Activated T-cell treated with anti-CD3 and anti-CD28 coated beads, Interleukin-2, amount 50 U/mL, for 24 hours (primary cell): ENCODE data around the gene DIAPH1.

Source experiments
- DNase-seq: peaks from one replicate; pipeline ENCODE4 v3.0.0-alpha.2; 2020
- H3K27ac Mint-ChIP-seq: 2 replicates; pipeline ENCODE4 v1.8.0; 2020; ENCODE audit warnings: mild to moderate bottlenecking, mixed read lengths
- H3K27me3 Mint-ChIP-seq: 2 replicates; pipeline ENCODE4 v1.8.0; 2020; ENCODE audit warnings: mixed read lengths
- H3K36me3 Mint-ChIP-seq: 2 replicates; pipeline ENCODE4 v1.8.0; 2020; ENCODE audit warnings: low read depth, mixed read lengths
- H3K4me1 Mint-ChIP-seq: 2 replicates; pipeline ENCODE4 v1.8.0; 2020; ENCODE audit warnings: low read depth, mixed read lengths
- H3K4me3 Mint-ChIP-seq: 2 replicates; pipeline ENCODE4 v1.8.0; 2020; ENCODE audit warnings: mild to moderate bottlenecking, moderate library complexity, mixed read lengths
- H3K9me3 Mint-ChIP-seq: 2 replicates; pipeline ENCODE4 v1.8.0; 2020; ENCODE audit warnings: mixed read lengths

The DIAPH1 gene

DNA sequence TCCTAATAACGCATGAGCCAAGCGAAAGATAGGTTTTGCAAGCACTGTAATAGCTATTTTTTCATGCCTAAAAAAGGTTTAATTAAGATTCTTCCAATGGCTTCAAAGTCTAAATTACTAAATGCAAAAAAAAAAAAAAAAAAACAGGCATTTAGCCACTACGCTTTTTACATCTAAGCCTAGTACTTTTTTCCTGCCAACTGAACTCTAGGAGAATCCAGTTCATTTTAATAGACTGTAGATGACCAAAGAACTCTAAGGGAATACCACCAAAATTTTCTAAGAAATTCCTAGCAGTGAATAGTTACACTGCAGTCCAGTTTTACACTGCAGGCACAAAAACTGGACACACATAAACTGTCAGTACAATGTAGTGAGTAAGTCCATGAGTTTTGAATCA, 9.8 kb downstream of the DIAPH1 start:
- Mint-ChIP-seq H3K36me3 (peaks cover 66% of the 10 kb centered on the region), H3K27ac (peak overlapping the region; percentile 96), H3K4me1 (peaks cover 88% of the 10 kb centered on the region), H3K27me3 (no peaks in the 10 kb centered on the region), H3K4me3 (no peak overlapping the region), H3K9me3 (no peaks in the 10 kb centered on the region)
- no peak for DNase-seq

DNA sequence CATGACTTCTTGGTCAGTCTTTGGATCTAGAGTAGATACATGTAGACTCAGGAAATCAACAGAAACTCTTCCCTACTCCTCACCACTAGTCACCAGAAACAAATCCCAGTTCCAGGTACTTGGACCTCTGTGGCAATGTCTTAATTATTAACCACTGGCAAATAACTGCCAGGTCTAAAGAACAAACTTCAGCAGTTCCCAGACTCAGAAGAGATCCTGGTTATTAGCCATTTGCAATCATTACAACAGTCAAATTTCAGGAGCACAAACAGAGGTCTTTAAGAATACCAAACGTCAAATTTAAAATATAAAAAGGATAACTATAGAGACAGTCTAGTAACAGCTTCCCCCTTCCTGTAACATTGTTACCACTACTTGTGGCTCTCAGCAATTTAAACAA, 10.2 kb downstream of the DIAPH1 start:
- Mint-ChIP-seq H3K9me3 (no peaks in the 10 kb centered on the region), H3K36me3 (peaks cover 63% of the 10 kb centered on the region), H3K4me1 (peaks cover 89% of the 10 kb centered on the region), H3K27me3 (no peaks in the 10 kb centered on the region), H3K27ac (peak overlapping the region; percentile 96), H3K4me3 (no peak overlapping the region)
- no peak for DNase-seq

DNA sequence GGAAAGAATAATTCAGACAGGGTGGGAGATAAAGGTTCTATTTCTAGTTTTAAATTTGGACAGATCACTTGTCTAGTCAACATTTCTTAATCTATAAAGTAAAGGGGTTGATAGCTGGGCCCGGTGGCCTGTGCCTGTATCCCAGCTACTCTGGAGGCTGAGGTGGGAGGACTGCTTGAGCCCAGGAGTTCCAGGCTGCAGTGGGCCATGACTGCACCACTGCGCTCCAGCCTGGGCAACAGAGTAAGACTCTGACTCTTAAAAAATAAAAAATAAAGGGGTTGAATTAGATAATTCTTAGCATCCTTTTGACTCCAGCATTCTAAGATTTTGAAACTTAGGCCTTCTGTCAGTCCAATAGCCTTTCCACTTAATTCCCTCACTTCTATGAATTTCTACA, 10.8 kb downstream of the DIAPH1 start:
- Mint-ChIP-seq H3K27me3 (no peaks in the 10 kb centered on the region), H3K4me1 (peaks cover 90% of the 10 kb centered on the region)

DNA sequence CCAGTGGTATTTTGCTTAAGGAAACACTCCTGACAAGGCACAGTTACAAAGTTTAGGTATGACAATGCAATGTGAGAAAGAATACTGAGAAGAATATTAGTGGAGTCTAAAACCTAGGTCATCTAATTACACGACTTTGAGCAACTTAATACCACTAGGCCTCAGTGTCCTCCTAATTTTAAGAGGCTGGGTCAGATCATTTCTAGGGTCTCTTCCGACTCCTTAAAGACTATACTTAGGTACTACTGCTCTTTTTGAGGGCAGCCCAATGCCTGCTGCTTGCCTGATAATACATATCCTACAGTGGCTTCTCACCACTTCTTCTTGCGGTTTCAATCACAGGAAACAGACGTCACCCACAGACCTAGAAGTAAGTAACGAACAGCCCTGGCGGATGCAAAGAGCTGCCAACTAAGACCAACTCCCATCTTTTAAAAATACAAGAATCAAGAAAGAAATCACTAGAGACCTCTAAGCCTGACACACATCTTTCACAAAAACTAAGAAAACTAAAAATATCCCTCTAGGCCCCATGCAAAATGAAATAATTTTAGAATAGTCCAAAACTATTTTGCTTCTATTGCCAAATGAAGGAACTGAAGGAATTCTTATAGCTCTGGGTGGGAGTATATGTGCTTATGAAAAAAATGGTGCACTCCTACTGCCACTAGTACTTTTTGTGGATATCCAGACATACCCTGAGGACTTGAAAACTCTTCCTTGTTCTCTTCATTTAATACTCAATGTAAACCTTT, 13.1 kb downstream of the DIAPH1 start:
- Mint-ChIP-seq H3K27me3 (no peaks in the 10 kb centered on the region), H3K9me3 (no peaks in the 10 kb centered on the region), H3K36me3 (peaks cover 51% of the 10 kb centered on the region), H3K4me1 (peaks cover 92% of the 10 kb centered on the region), H3K27ac (peak overlapping the region; percentile 96), H3K4me3 (peak overlapping the region; percentile 71)
- DNase-seq = peak; percentile 52

More for the DNA sequence above, 10.8 kb downstream of the DIAPH1 start:
- H3K27ac Mint-ChIP-seq = peak overlapping the region; percentile 96
- peaks cover 60% of the 10 kb centered on the region for H3K36me3 Mint-ChIP-seq
- no peaks in the 10 kb centered on the region for H3K9me3 Mint-ChIP-seq
- H3K4me3 Mint-ChIP-seq = peak overlapping the region; percentile 19
- DNase-seq = no peak

DNA sequence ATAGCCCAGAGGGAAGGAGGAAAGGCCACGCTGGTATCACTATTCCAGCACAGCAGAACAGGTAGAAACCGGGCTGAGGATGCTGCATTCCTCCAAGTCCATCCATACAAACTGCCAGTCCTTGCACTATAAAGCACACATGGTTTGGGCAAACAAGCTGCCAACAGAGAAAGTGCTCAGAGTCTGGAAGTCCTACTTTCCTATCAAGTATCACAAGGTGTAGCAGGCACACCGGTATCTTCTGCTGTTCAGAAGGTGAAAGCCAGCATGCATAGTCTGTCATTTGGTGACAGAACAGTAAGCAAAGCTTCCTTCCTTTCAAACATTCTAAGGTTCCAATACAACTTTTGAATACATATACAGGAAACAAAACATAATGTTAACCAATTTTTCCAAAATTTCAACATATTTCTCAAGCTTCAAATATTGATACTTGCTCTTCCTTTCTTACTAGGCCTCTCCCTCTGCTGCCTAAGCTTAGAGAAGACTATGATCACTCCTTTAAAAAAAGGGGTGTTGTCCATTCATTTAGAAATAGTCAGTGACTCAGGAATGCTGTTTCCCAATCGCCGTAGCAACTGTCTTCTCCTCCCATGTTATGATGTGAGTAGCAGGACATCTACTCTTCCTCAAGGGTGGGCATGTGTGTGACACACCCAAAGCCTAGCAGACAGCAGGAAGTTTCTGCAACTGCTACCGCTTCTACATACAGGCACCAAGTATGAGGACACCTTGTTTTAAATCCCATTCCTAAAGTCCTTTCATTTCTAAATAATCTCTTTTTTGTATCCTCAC, 14.7 kb downstream of the DIAPH1 start:
- H3K27me3 Mint-ChIP-seq = no peaks in the 10 kb centered on the region
- DNase-seq = no peak
- H3K4me1 Mint-ChIP-seq = peaks cover 96% of the 10 kb centered on the region
- peak overlapping the region; percentile 61 for H3K4me3 Mint-ChIP-seq
- peaks cover 50% of the 10 kb centered on the region for H3K36me3 Mint-ChIP-seq
- no peaks in the 10 kb centered on the region for H3K9me3 Mint-ChIP-seq
- peak overlapping the region; percentile 92 for H3K27ac Mint-ChIP-seq

DNA sequence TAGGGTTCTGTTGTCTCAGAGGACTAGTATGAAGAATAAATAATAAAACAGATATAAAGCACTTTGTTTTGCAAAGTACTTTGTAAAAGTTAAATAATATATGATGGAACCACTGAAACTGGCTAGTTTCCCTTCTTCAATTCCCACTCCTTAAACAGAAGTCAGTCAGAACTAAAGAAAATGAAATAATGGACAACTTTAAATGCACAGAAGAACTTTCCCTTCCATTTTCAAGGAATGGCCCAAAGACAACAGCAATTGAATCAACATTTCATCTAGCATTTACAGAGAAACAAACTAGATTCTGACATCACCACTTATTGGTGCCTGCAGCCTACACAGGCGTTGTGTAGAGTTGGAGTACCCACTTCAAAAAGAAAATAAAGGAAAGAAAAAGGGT, 16.2 kb downstream of the DIAPH1 start:
- Mint-ChIP-seq H3K36me3 (peaks cover 45% of the 10 kb centered on the region), H3K4me3 (peak overlapping the region; percentile 4), H3K27ac (peak overlapping the region; percentile 85), H3K9me3 (no peaks in the 10 kb centered on the region), H3K4me1 (peaks cover 95% of the 10 kb centered on the region), H3K27me3 (no peaks in the 10 kb centered on the region)
- no peak for DNase-seq

DNA sequence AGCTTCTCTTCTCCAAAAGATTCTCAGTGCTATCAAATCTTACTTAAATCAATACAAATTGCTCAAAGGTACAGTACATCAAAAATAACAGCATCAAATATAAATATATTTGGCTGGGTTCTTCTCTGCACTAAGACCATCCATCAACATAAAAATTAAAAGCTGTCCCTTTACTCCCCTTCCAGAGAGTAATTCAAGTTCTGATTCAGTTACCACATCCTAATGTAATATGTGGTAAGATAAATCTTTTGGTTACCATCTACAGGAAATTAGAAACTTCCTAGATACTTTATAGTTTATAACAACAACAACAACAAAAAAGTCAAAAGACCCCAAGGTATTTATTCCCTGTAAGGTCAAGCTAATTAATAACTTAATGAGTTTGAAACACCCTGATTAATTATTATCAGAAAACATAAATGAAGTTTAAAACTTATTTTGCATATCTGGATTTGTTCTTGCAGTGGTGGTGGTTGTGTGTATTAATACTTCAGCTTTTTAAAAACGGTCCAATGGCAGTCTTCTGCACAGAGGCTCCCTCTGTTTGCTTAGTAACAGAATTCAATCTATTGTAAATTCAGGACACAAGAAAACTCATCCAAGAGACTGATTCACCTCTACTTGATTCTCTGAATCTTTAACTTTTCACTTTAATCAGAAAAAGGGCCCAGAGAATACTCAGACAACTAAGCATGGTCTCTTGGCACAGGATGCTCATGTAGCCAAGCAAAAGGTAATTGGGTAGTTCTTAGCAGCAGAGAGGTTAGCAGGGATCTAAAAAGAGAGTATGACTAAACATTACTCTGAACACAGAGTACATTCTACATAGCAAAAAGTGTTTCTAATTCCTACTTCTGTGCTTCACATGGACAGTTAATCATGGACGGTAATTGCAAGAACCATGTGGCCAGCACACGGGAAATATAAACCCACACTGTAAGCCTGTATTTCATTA, 20.1 kb downstream of the DIAPH1 start:
- H3K4me1 Mint-ChIP-seq = peaks cover 82% of the 10 kb centered on the region
- no peak overlapping the region for H3K4me3 Mint-ChIP-seq
- no peaks in the 10 kb centered on the region for H3K9me3 Mint-ChIP-seq
- peak overlapping the region; percentile 86 for H3K27ac Mint-ChIP-seq
- peaks cover 61% of the 10 kb centered on the region for H3K36me3 Mint-ChIP-seq
- no peaks in the 10 kb centered on the region for H3K27me3 Mint-ChIP-seq
- DNase-seq = no peak

DNA sequence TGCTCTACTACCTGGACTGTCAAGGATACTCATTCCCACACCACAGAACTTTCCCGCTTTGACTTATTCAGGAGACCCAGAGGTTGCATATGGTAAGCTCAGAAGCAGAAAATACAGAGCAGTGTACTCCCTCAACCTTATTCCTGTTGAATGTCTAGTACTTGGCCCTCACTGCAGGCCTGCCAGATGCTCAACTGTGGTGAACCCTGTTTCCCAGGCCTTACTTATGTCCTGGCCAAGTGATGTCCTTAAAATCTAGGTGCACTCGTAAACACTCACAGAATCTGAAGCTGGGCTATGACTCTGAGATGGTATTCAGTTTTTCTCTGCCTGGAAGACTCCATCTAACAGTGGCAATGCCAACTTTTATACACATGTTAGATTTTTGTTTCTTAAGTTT, 21.0 kb downstream of the DIAPH1 start:
- H3K27ac Mint-ChIP-seq = peak overlapping the region; percentile 70
- peaks cover 79% of the 10 kb centered on the region for H3K4me1 Mint-ChIP-seq
- H3K36me3 Mint-ChIP-seq = peaks cover 65% of the 10 kb centered on the region
- H3K27me3 Mint-ChIP-seq = no peaks in the 10 kb centered on the region
- no peak overlapping the region for H3K4me3 Mint-ChIP-seq
- DNase-seq = no peak
- no peaks in the 10 kb centered on the region for H3K9me3 Mint-ChIP-seq

DNA sequence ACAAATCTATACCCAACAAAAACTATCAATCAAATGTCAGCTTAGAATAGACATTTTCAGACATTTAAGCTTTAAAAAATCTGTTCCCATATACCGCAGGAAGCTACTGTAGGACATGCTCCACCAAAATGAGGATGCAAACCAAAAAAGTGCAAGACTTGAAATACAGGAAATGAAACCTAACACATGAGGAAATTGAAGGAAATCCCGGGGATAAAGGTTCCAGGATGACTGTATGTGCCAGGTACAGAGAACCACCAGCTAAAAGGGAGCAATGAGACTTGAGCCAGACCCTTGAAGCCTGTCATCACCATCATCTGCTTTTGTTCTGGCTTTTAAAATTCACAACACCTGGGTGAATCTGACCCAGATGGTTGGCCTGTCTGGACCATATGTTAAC, 21.4 kb downstream of the DIAPH1 start:
- Mint-ChIP-seq H3K27ac (peak overlapping the region; percentile 70), H3K4me1 (peaks cover 79% of the 10 kb centered on the region), H3K9me3 (no peaks in the 10 kb centered on the region), H3K36me3 (peaks cover 65% of the 10 kb centered on the region), H3K27me3 (no peaks in the 10 kb centered on the region), H3K4me3 (no peak overlapping the region)
- no peak for DNase-seq

DNA sequence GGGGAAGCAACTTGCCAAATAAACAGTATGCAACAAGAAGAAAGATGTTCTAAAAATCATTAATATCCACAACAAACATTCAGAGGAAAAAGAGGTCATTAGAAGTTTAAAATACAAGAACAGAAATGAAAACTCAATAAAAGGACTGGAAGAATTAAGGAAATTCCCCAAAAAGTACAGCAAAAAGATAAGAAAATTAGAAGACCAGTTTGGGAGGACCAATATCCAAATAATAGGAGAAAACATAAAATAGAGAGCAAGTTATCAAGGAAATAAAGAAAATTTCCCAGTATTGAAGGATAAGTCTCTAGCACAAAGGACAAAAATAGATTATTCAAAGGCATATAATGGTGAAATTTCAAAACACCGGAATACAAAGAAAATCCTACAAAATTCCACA, 21.9 kb downstream of the DIAPH1 start:
- Mint-ChIP-seq H3K4me3 (no peak overlapping the region), H3K36me3 (peaks cover 67% of the 10 kb centered on the region), H3K27me3 (no peaks in the 10 kb centered on the region), H3K4me1 (peaks cover 78% of the 10 kb centered on the region), H3K9me3 (no peaks in the 10 kb centered on the region), H3K27ac (peak overlapping the region; percentile 70)
- no peak for DNase-seq

DNA sequence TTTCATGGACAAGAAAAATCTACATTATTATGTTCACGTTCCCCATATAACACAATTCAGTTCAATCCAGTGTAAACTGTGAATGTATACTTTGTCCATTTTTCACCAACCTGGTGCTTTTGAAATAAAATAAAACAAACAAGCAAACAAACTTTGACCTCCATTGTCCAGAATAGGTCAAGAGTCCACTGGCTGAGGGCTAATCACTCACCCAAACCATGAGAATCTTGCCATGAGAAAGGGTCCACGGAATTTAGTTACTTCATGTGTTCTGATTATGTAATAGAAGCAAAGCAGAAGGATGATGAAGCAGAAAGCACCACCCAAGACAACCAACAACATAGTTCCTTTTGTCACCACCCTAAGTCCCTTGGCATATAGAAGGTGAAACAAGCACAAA, 28.7 kb downstream of the DIAPH1 start:
- no peaks in the 10 kb centered on the region for H3K9me3 Mint-ChIP-seq
- H3K36me3 Mint-ChIP-seq = peaks cover 84% of the 10 kb centered on the region
- H3K27me3 Mint-ChIP-seq = no peaks in the 10 kb centered on the region
- H3K4me3 Mint-ChIP-seq = no peak overlapping the region
- DNase-seq = no peak
- peaks cover 51% of the 10 kb centered on the region for H3K4me1 Mint-ChIP-seq
- H3K27ac Mint-ChIP-seq = peak overlapping the region; percentile 14

DNA sequence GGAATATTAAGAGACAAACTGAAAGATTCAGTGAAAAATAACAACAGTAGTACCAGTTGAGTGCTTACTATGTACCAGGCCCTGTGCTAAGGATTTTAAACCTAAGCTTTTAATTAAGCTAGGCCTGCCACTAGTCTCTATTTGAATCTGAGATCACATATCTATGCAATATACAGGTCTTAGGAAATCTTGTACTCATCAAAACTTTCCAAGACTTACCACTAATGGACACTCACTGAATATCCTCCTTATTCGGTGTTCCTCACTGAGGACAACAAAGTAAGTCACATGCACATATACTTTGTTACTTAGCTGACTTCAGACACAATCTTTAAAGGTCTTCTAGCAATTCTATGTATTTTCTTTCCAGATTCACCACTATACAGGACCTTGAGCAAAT, 32.6 kb downstream of the DIAPH1 start:
- peak overlapping the region; percentile 51 for H3K27ac Mint-ChIP-seq
- no peak for DNase-seq
- no peak overlapping the region for H3K4me3 Mint-ChIP-seq
- H3K9me3 Mint-ChIP-seq = no peaks in the 10 kb centered on the region
- peaks cover 93% of the 10 kb centered on the region for H3K36me3 Mint-ChIP-seq
- H3K4me1 Mint-ChIP-seq = peaks cover 29% of the 10 kb centered on the region
- no peaks in the 10 kb centered on the region for H3K27me3 Mint-ChIP-seq

DNA sequence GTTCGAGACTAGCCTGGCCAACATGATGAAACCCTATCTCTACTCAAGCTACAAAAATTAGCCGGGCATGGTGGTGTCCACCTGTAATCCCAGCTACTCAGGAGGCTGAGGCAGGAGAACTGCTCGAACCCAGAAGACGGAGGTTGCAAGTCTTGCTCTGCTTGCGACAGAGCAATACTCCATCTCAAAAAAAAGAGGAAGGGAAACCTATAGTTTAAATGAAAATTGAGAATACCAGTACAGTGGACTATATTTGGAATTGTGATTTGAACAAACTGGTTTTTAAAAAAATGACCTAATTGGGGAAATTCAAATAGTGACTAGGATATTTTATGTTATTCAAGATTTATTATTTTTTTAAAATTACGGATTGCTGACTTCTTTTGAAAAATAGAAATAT, 33.2 kb downstream of the DIAPH1 start:
- no peak overlapping the region for H3K4me3 Mint-ChIP-seq
- peaks cover 22% of the 10 kb centered on the region for H3K4me1 Mint-ChIP-seq
- peaks cover 93% of the 10 kb centered on the region for H3K36me3 Mint-ChIP-seq
- H3K27me3 Mint-ChIP-seq = no peaks in the 10 kb centered on the region
- no peaks in the 10 kb centered on the region for H3K9me3 Mint-ChIP-seq
- DNase-seq = no peak
- H3K27ac Mint-ChIP-seq = no peak overlapping the region

DNA sequence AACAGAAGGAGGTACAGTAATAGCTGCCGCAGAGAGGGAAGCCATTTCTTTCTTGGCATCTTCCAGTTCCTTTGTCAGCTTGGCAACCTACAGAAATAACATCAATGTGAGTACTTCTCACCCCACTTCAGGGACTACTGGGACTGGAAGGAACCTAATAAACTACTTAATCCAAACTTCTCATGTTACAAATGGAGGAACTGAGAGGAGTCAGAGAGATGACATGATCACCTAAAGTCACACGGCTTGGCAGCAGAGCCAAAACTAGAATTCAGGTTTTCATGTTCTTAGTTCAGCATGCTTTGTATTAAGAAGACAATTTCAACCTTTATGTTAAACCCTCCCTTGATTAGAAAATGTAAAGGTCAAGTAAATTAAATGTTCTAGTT, 44.7 kb downstream of the DIAPH1 start:
- peaks cover 94% of the 10 kb centered on the region for H3K36me3 Mint-ChIP-seq
- no peaks in the 10 kb centered on the region for H3K27me3 Mint-ChIP-seq
- no peaks in the 10 kb centered on the region for H3K9me3 Mint-ChIP-seq
- no peaks in the 10 kb centered on the region for H3K4me1 Mint-ChIP-seq
- no peak overlapping the region for H3K27ac Mint-ChIP-seq
- no peak for DNase-seq
- no peak overlapping the region for H3K4me3 Mint-ChIP-seq
